H9 (cell line): ENCODE measurements around the gene BLMH. TPM values are rescaled to one million over a fixed set of nuclear protein-coding genes. Genes with fewer than 3 reads are reported as not detected.

Source experiments
- DNase-seq: peaks from one replicate; pipeline ENCODE4 v3.0.0-alpha.2; 2017
- H2AFZ ChIP-seq: one replicate; pipeline ENCODE4 v1.6.1; 2013; ENCODE audit warnings: mild to moderate bottlenecking, low read length, control low read depth, moderate library complexity
- H2AK5ac ChIP-seq: 2 replicates; pipeline ENCODE4 v1.6.1; 2013; ENCODE audit warnings: low read length, control low read depth, mixed read lengths; ENCODE audit not compliant: insufficient read length
- H2BK120ac ChIP-seq: one replicate; pipeline ENCODE4 v1.6.1; 2013; ENCODE audit warnings: low read depth, mild to moderate bottlenecking, low read length, control low read depth, inconsistent platforms; ENCODE audit not compliant: poor library complexity, severe bottlenecking
- H2BK12ac ChIP-seq: 2 replicates; pipeline ENCODE4 v1.6.1; 2013; ENCODE audit warnings: low read length, control low read depth, mixed read lengths, low read depth; ENCODE audit not compliant: insufficient read length
- H2BK15ac ChIP-seq: 2 replicates; pipeline ENCODE4 v1.6.1; 2013; ENCODE audit warnings: low read depth, low read length, control low read depth
- H2BK20ac ChIP-seq: one replicate; pipeline ENCODE4 v1.6.1; 2013; ENCODE audit warnings: low read depth, mild to moderate bottlenecking, low read length, control low read depth, inconsistent platforms; ENCODE audit not compliant: poor library complexity, severe bottlenecking
- H2BK5ac ChIP-seq: 2 replicates; pipeline ENCODE4 v1.6.1; 2013; ENCODE audit warnings: low read length, control low read depth, mixed read lengths; ENCODE audit not compliant: insufficient read length
- H3K14ac ChIP-seq: 2 replicates; pipeline ENCODE4 v1.6.1; 2013; ENCODE audit warnings: low read length, control low read depth; ENCODE audit not compliant: insufficient read depth
- H3K18ac ChIP-seq: 2 replicates; pipeline ENCODE4 v1.6.1; 2013; ENCODE audit warnings: low read depth, mild to moderate bottlenecking, mixed read lengths, low read length, control low read depth; ENCODE audit not compliant: insufficient read length
- H3K23ac ChIP-seq: 2 replicates; pipeline ENCODE4 v1.6.1; 2013; ENCODE audit warnings: low read length, control low read depth, mixed read lengths, low read depth; ENCODE audit not compliant: insufficient read length
- H3K23me2 ChIP-seq: 2 replicates; pipeline ENCODE4 v1.6.1; 2013; ENCODE audit warnings: low read depth, mild to moderate bottlenecking, mixed read lengths, low read length, control low read depth; ENCODE audit not compliant: insufficient read length, poor library complexity, severe bottlenecking
- H3K27ac ChIP-seq: 2 replicates; pipeline ENCODE4 v1.5.1; 2013; ENCODE audit warnings: low read length, control low read depth, mixed read lengths, low read depth; ENCODE audit not compliant: insufficient read length
- H3K27me3 ChIP-seq: 2 replicates; pipeline ENCODE4 v1.6.1; 2013; ENCODE audit warnings: low read length, control low read depth, inconsistent platforms; ENCODE audit not compliant: insufficient read depth
- H3K4ac ChIP-seq: 2 replicates; pipeline ENCODE4 v1.6.1; 2013; ENCODE audit warnings: low read depth, mild to moderate bottlenecking, control low read depth, inconsistent platforms, low read length, moderate library complexity
- H3K4me1 ChIP-seq: 2 replicates; pipeline ENCODE4 v1.6.1; 2013; ENCODE audit warnings: low read length, control low read depth, inconsistent platforms; ENCODE audit not compliant: insufficient read depth
- H3K4me2 ChIP-seq: 2 replicates; pipeline ENCODE4 v1.6.1; 2013; ENCODE audit warnings: low read length, control low read depth, mixed read lengths; ENCODE audit not compliant: insufficient read length, insufficient read depth
- H3K56ac ChIP-seq: 2 replicates; pipeline ENCODE4 v1.6.1; 2013; ENCODE audit warnings: low read depth, mild to moderate bottlenecking, mixed read lengths, low read length, control low read depth; ENCODE audit not compliant: insufficient read length
- H3K79me1 ChIP-seq: 2 replicates; pipeline ENCODE4 v1.6.1; 2013; ENCODE audit warnings: low read depth, mild to moderate bottlenecking, moderate library complexity, low read length, control low read depth, inconsistent platforms; ENCODE audit not compliant: insufficient read depth, poor library complexity, severe bottlenecking
- H3K79me2 ChIP-seq: 2 replicates; pipeline ENCODE4 v1.6.1; 2013; ENCODE audit warnings: low read length, control low read depth, inconsistent platforms; ENCODE audit not compliant: insufficient read depth
- H3K9ac ChIP-seq: 2 replicates; pipeline ENCODE4 v1.6.1; 2013; ENCODE audit warnings: low read length, control low read depth, mixed read lengths; ENCODE audit not compliant: insufficient read length; ENCODE audit errors: extremely low read depth
- H3K9me3 ChIP-seq: one replicate; pipeline ENCODE4 v1.6.1; 2013; ENCODE audit warnings: low read depth, low read length, inconsistent platforms; ENCODE audit not compliant: control insufficient read depth
- H3T11ph ChIP-seq: one replicate; pipeline ENCODE4 v1.6.1; 2013; ENCODE audit warnings: mild to moderate bottlenecking, low read length, control low read depth, inconsistent platforms
- H4K20me1 ChIP-seq: one replicate; pipeline ENCODE4 v1.6.1; 2013; ENCODE audit not compliant: control insufficient read depth, insufficient read length, insufficient read depth
- H4K5ac ChIP-seq: 2 replicates; pipeline ENCODE4 v1.6.1; 2013; ENCODE audit warnings: low read depth, mild to moderate bottlenecking, mixed read lengths, low read length, control low read depth; ENCODE audit not compliant: insufficient read length
- H4K8ac ChIP-seq: replicated peaks from 2 replicates; pipeline ENCODE4 v1.6.1; 2013; ENCODE audit warnings: low read length, control low read depth, mixed read lengths, low read depth; ENCODE audit not compliant: insufficient read length
- H4K91ac ChIP-seq: 2 replicates; pipeline ENCODE4 v1.6.1; 2013; ENCODE audit warnings: low read depth, mild to moderate bottlenecking, moderate library complexity, mixed read lengths, low read length, control low read depth; ENCODE audit not compliant: insufficient read length
- H3K27ac Mint-ChIP-seq, 3 experiments: 2 replicates in 2 of 3; 3 replicates in 1 of 3; pipeline ENCODE4 v1.8.0; 2020 to 2021; ENCODE audit warnings: mixed read lengths in 3 of 3, mild to moderate bottlenecking in 1 of 3, moderate library complexity in 1 of 3
- H3K27me3 Mint-ChIP-seq: 2 replicates; pipeline ENCODE4 v1.8.0; 2021; ENCODE audit warnings: low read depth, mild to moderate bottlenecking, moderate library complexity, mixed read lengths
- H3K36me3 Mint-ChIP-seq, 3 experiments: 2 replicates in 2 of 3; 3 replicates in 1 of 3; pipeline ENCODE4 v1.8.0; 2020 to 2021; ENCODE audit warnings: low read depth in 3 of 3, mixed read lengths in 3 of 3; ENCODE audit not compliant: insufficient read depth in 1 of 3
- H3K4me1 Mint-ChIP-seq, 2 experiments: 2 replicates each; pipeline ENCODE4 v1.8.0; 2020; ENCODE audit warnings: mixed read lengths in 2 of 2
- H3K4me3 Mint-ChIP-seq, 2 experiments: 2 replicates in 1 of 2; 3 replicates in 1 of 2; pipeline ENCODE4 v1.8.0; 2020 to 2021; ENCODE audit warnings: mild to moderate bottlenecking in 2 of 2, mixed read lengths in 2 of 2, moderate library complexity in 1 of 2
- H3K9me3 Mint-ChIP-seq, 2 experiments: 2 replicates in 1 of 2; 3 replicates in 1 of 2; pipeline ENCODE4 v1.8.0; 2020; ENCODE audit warnings: mild to moderate bottlenecking in 2 of 2, mixed read lengths in 2 of 2, moderate library complexity in 1 of 2
- WGBS: extraction: QIAGEN DNeasy Blood & Tissue Kit; methylation state at CpG from one replicate; pipeline ENCODE4 v1.1.7; 2013; ENCODE audit warnings: missing lambda C conversion rate, low lambda C conversion rate, mixed read lengths; ENCODE audit not compliant: insufficient read length; ENCODE audit errors: extremely low coverage; 5-methylcytosine and 5-hydroxymethylcytosine counted together
- total RNA-seq: library from RNA; stranded (reverse); gene quantifications from 2 replicates; pipeline ENCODE4 v1.2.1, GENCODE V29; 2021
- TF ChIP-seq, protein P1 (sequence below): fragments of 200-600 bp; sonication (generic); conservative IDR thresholded peaks from 3 replicates; pipeline ENCODE4 v1.8.0; 2021; ENCODE audit warnings: antibody characterized with exemption, mild to moderate bottlenecking

Gene BLMH
- total RNA-seq, 1 experiment from 2014 or later = 74.7 TPM

- Histone ChIP-seq H3K27ac (no peak overlapping the region), H4K5ac (no peak overlapping the region), H3K9ac (no peak overlapping the region), H4K8ac (no peak overlapping the region), H4K20me1 (no peaks in the 10 kb centered on the region), H2AK5ac (no peak overlapping the region), H3K9me3 (no peaks in the 10 kb centered on the region), H3K79me2 (no peaks in the 10 kb centered on the region), H2BK15ac (no peak overlapping the region), H3K4me1 (no peaks in the 10 kb centered on the region), H3K23ac (no peak overlapping the region), H3K4ac (no peak overlapping the region), H3K79me1 (no peaks in the 10 kb centered on the region), H3T11ph (no peak overlapping the region), H2AFZ (no peak overlapping the region), H2BK5ac (no peak overlapping the region), H3K4me2 (no peak overlapping the region), H3K18ac (no peak overlapping the region), H4K91ac (no peak overlapping the region), H3K27me3 (no peaks in the 10 kb centered on the region), H3K14ac (no peak overlapping the region), H2BK120ac (no peak overlapping the region), H3K56ac (no peak overlapping the region), H2BK12ac (no peak overlapping the region), H3K23me2 (no peaks in the 10 kb centered on the region), H2BK20ac (no peak overlapping the region)
- TF ChIP-seq, protein P1, sequence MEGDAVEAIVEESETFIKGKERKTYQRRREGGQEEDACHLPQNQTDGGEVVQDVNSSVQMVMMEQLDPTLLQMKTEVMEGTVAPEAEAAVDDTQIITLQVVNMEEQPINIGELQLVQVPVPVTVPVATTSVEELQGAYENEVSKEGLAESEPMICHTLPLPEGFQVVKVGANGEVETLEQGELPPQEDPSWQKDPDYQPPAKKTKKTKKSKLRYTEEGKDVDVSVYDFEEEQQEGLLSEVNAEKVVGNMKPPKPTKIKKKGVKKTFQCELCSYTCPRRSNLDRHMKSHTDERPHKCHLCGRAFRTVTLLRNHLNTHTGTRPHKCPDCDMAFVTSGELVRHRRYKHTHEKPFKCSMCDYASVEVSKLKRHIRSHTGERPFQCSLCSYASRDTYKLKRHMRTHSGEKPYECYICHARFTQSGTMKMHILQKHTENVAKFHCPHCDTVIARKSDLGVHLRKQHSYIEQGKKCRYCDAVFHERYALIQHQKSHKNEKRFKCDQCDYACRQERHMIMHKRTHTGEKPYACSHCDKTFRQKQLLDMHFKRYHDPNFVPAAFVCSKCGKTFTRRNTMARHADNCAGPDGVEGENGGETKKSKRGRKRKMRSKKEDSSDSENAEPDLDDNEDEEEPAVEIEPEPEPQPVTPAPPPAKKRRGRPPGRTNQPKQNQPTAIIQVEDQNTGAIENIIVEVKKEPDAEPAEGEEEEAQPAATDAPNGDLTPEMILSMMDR = no peak
- Mint-ChIP-seq H3K4me3 (no peak overlapping the region), H3K4me1 (0 out of 4 replicates have a peak, but pooled peaks cover 0 to 3% of the 10 kb centered on the region in 2 experiments), H3K36me3 (no peaks in the 10 kb centered on the region), H3K27ac (no peak overlapping the region), H3K9me3 (no peaks in the 10 kb centered on the region), H3K27me3 (peaks cover 4% of the 10 kb centered on the region)
- DNase-seq = no peak
- no CpG with 5 or more reads among the region's 7 CpGs for WGBS
Observed at GRCh38 chr17:30324723-30325122, 33.0 kb upstream of the BLMH start.
